Measurements from ENCODE around the gene RBFOX1.

RBFOX1 gene

GRCh38 chr16:7422036-7422888 is 89.6 kb downstream of the RBFOX1 start:
- no peak for DNase-seq

- no peak for DNase-seq
Measured at GRCh38 chr16:7423434-7424044, 90.9 kb downstream of the RBFOX1 start.

- no peak for DNase-seq
Measured at GRCh38 chr16:7426161-7426560, 93.5 kb downstream of the RBFOX1 start.

GRCh38 chr16:7431723-7432122 is 99.1 kb downstream of the RBFOX1 start:
- DNase-seq = no peak

- no peak for DNase-seq
Measured at GRCh38 chr16:7436306-7436705, 103.7 kb downstream of the RBFOX1 start.

- DNase-seq = no peak
Measured at GRCh38 chr16:7437135-7437804, 104.6 kb downstream of the RBFOX1 start.

GRCh38 chr16:7437843-7438242 is 105.2 kb downstream of the RBFOX1 start:
- no peak for DNase-seq

GRCh38 chr16:7438601-7439000 is 106.0 kb downstream of the RBFOX1 start:
- no peak for DNase-seq

- no peak for DNase-seq
Measured at GRCh38 chr16:7439518-7439917, 106.9 kb downstream of the RBFOX1 start.

GRCh38 chr16:7440886-7441400 is 108.3 kb downstream of the RBFOX1 start:
- no peak for DNase-seq

- DNase-seq = no peak
Measured at GRCh38 chr16:7442050-7442449, 109.4 kb downstream of the RBFOX1 start.

- no peak for DNase-seq
Measured at GRCh38 chr16:7443142-7443541, 110.5 kb downstream of the RBFOX1 start.

- no peak for DNase-seq
Measured at GRCh38 chr16:7443648-7444365, 111.2 kb downstream of the RBFOX1 start.

GRCh38 chr16:7449306-7449705 is 116.7 kb downstream of the RBFOX1 start:
- DNase-seq = no peak

- DNase-seq = no peak
Measured at GRCh38 chr16:7449808-7450207, 117.2 kb downstream of the RBFOX1 start.

GRCh38 chr16:7450440-7450839 is 117.8 kb downstream of the RBFOX1 start:
- DNase-seq = no peak

- no peak for DNase-seq
Measured at GRCh38 chr16:7452090-7452489, 119.4 kb downstream of the RBFOX1 start.

GRCh38 chr16:7456211-7456610 is 123.6 kb downstream of the RBFOX1 start:
- no peak for DNase-seq

- DNase-seq = no peak
Measured at GRCh38 chr16:7458144-7458543, 125.5 kb downstream of the RBFOX1 start.

- no peak for DNase-seq
Measured at GRCh38 chr16:7470344-7470743, 137.7 kb downstream of the RBFOX1 start.

- no peak for DNase-seq
Measured at GRCh38 chr16:7471268-7471667, 138.6 kb downstream of the RBFOX1 start.

- DNase-seq = no peak
Measured at GRCh38 chr16:7482032-7482431, 149.4 kb downstream of the RBFOX1 start.
